Endothelial cell of umbilical vein (primary cell): ENCODE data around the gene MOB3B. TPM values are rescaled to one million over a fixed set of nuclear protein-coding genes. Genes with fewer than 3 reads are reported as not detected.

ENCODE experiments used
- BruUV-seq: library from RNA; stranded (reverse); fragments of 400-500 nt; replicated peaks from 2 replicates; lab custom pipeline; 2021; lab: Mats Ljungman, UMichigan
- CTCF ChIA-PET: fragments of 300-600, 350-600 bp; sonication (Branson Sonifier 250); formaldehyde crosslinking; loops from one replicate; lab custom pipeline; 2021; ENCODE audit warnings: antibody characterized with exemption, inconsistent platforms; lab: Charles Lee
- POLR2A ChIA-PET: fragments of 300-600, 350-600 bp; sonication (Branson Sonifier 250); formaldehyde crosslinking; loops from one replicate; lab custom pipeline; 2021; ENCODE audit warnings: antibody characterized with exemption, inconsistent platforms; lab: Charles Lee
- DNase-seq: peaks from one replicate; pipeline ENCODE4 v3.0.0-alpha.2; 2011; ENCODE audit warnings: low read depth, low spot score
- FAIRE-seq: peaks from 2 replicates; lab custom pipeline; 2011; peaks lifted over from hg19 to GRCh38; lab: Jason Lieb, UNC
- H2AFZ ChIP-seq: 2 replicates; pipeline ENCODE4 v1.6.0; 2012; ENCODE audit warnings: low read depth, low read length, control low read depth, inconsistent platforms
- H3K27ac ChIP-seq: 2 replicates; pipeline ENCODE4 v1.5.1; 2011; ENCODE audit warnings: low read depth, mild to moderate bottlenecking, control low read depth, low read length, moderate library complexity; ENCODE audit not compliant: insufficient read depth
- H3K27me3 ChIP-seq, 2 experiments: 2 replicates each; pipeline versions ENCODE4 v1.6.0 to v1.6.1; 2011; ENCODE audit warnings: low read length in 2 of 2, mixed read lengths in 1 of 2; ENCODE audit not compliant: control insufficient read depth in 2 of 2, insufficient read depth in 2 of 2
- H3K36me3 ChIP-seq, 2 experiments: 2 replicates in 1 of 2; 3 replicates in 1 of 2; pipeline ENCODE4 v1.5.1; 2011; ENCODE audit warnings: low read length in 2 of 2, mild to moderate bottlenecking in 1 of 2, moderate library complexity in 1 of 2; ENCODE audit not compliant: control insufficient read depth in 2 of 2, insufficient read depth in 2 of 2; ENCODE audit errors: extremely low read depth in 1 of 2
- H3K4me1 ChIP-seq: 3 replicates; pipeline ENCODE4 v1.5.1; 2011; ENCODE audit warnings: mild to moderate bottlenecking, low read length; ENCODE audit not compliant: control insufficient read depth, insufficient read depth; ENCODE audit errors: extremely low read depth
- H3K4me2 ChIP-seq: 2 replicates; pipeline ENCODE4 v1.6.1; 2011; ENCODE audit warnings: low read length, control low read depth, mixed read lengths; ENCODE audit not compliant: insufficient read depth
- H3K4me3 ChIP-seq, 3 experiments: fragments of 200-600 bp in 1 of 3; sonication (generic), shearing (Covaris generic) in 1 of 3; replicated peaks in 1 of 3; 2 replicates each; pipeline ENCODE4 v1.5.1; 2011 to 2016; ENCODE audit warnings: control low read depth in 3 of 3, low read length in 3 of 3, mild to moderate bottlenecking in 2 of 3, inconsistent platforms in 1 of 3, low read depth in 1 of 3, moderate library complexity in 1 of 3; ENCODE audit not compliant: insufficient read depth in 1 of 3
- H3K79me2 ChIP-seq: 2 replicates; pipeline ENCODE4 v1.6.0; 2012; ENCODE audit warnings: low read length, inconsistent platforms; ENCODE audit not compliant: control insufficient read depth, insufficient read depth
- H3K9ac ChIP-seq: replicated peaks from 2 replicates; pipeline ENCODE3; 2011; ENCODE audit warnings: low read length, control low read depth; ENCODE audit not compliant: insufficient read depth; ENCODE audit errors: extremely low read depth
- H3K9me1 ChIP-seq: replicated peaks from 3 replicates; pipeline ENCODE4 v1.6.0; 2011; ENCODE audit warnings: mild to moderate bottlenecking, low read length; ENCODE audit not compliant: control insufficient read depth, insufficient read depth; ENCODE audit errors: extremely low read depth
- H3K9me3 ChIP-seq: replicated peaks from 2 replicates; pipeline ENCODE4 v1.5.1; 2012; ENCODE audit warnings: low read length, inconsistent platforms; ENCODE audit not compliant: control insufficient read depth, insufficient read depth
- H4K20me1 ChIP-seq: replicated peaks from 2 replicates; pipeline ENCODE3; 2011; ENCODE audit warnings: mild to moderate bottlenecking, low read length; ENCODE audit not compliant: control insufficient read depth, insufficient read depth; ENCODE audit errors: extremely low read depth
- EZH2 ChIP-seq: IDR thresholded peaks from 2 replicates; pipeline ENCODE4 v1.6.1; 2012; ENCODE audit warnings: borderline replicate concordance, low read depth, mild to moderate bottlenecking, moderate library complexity, low read length, inconsistent platforms; ENCODE audit not compliant: severe bottlenecking
- FOS ChIP-seq: IDR thresholded peaks from 2 replicates; pipeline ENCODE4 v1.6.1; 2011; ENCODE audit warnings: mild to moderate bottlenecking, low read length, moderate library complexity, borderline replicate concordance; ENCODE audit not compliant: insufficient read depth
- GATA2 ChIP-seq: IDR thresholded peaks from 2 replicates; pipeline ENCODE4 v1.7.0; 2011; ENCODE audit warnings: low read depth, mild to moderate bottlenecking, moderate library complexity, mixed read lengths, low read length; ENCODE audit not compliant: insufficient read length, insufficient read depth
- MYC ChIP-seq: IDR thresholded peaks from one replicate; pipeline ENCODE4 v1.6.1; 2011; ENCODE audit warnings: mild to moderate bottlenecking, low read depth, low read length
- POLR2A ChIP-seq: IDR thresholded peaks from 2 replicates; pipeline ENCODE4 v1.6.1; 2012; ENCODE audit warnings: low read depth, mild to moderate bottlenecking, control low read depth, low read length
- POLR2AphosphoS5 ChIP-seq: IDR thresholded peaks from 2 replicates; pipeline ENCODE4 v1.6.1; 2012; ENCODE audit warnings: low read depth, mild to moderate bottlenecking, control low read depth, low read length, moderate library complexity; ENCODE audit not compliant: insufficient read depth
- dilution Hi-C: fragments of 300-500 bp; cut with MboI; formaldehyde crosslinking; loops from one replicate; pipeline ENCODE4 v1.15.0; 2019; ENCODE audit warnings: low sequenced_read_pairs; ENCODE audit not compliant: extremely low pct_ligation_motif_present
- intact Hi-C: fragments of 100-400 bp; cut with micrococcal nuclease; formaldehyde crosslinking; loops from one replicate; pipeline ENCODE4 v1.10.0; 2022
- polyA plus RNA-seq, 4 experiments: library from polyadenylated mRNA; depleted of rRNA in 3 of 4; stranded (reverse) in 3 of 4; unstranded in 1 of 4; fragments of >200 nt; gene quantifications; 2 replicates each; pipeline versions ENCODE4 v1.2.1 to v1.2.3, GENCODE V29; 2011 to 2012; ENCODE audit warnings: missing spikeins in 1 of 4
- total RNA-seq: library from RNA; stranded (reverse); gene quantifications from 2 replicates; pipeline ENCODE4 v1.2.3, GENCODE V29; 2021
- TF ChIP-seq, protein P1 (sequence below): IDR thresholded peaks from 2 replicates; pipeline ENCODE4 v1.6.1; 2011; ENCODE audit not compliant: insufficient read depth, insufficient read length

MOB3B gene
- total and polyA plus RNA-seq, 2 donors (not counting 3 experiments of a cell fraction or from before 2014, with no cell fraction given): 0.03 TPM; not detected in 1

DNA sequence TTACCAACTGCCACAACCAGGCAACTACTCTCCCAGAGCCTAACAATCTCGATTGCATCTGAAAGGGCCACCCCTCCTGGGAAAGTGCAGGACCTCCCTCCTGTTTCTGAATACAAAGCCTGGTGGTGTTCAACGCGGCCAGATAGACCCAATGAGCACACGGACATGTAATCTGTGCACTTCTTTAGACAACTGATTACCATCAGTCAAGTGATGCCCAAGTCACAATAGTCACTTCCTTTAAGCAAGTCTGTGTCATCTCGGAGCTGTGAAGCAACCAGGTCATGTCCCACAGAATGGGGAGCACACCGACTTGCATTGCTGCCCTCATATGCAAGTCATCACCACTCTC is 42.9 kb upstream of the MOB3B start:
- CTCF ChIA-PET: interaction anchor here (0.8 to 1.0 kb wide), 2 partner anchors 12 to 25 kb away, joined by 3 read pairs; no protein-coding TSS in a partner anchor

DNA sequence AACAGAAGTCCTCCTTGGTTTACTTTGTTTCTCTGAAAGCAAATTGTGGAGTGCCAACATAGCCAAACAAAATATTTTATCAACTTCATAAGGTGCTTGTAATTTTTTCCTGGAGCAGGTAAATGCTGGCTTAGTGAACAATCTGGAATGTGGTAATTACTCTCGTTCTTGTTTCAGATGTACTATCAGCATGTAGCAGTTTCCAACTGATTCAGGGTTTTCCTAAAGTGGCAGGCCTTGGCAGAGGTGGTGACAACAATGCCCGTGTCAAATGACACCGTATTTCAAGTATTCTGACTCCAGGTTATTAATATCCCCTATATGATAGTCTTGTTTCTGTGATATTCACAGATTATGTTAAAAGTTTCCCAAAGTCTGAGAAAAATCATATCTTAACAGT is 42.4 kb upstream of the MOB3B start:
- no peaks in the 10 kb centered on the region for H3K36me3 ChIP-seq
- ChIA-PET CTCF (no interaction called here), POLR2A (no interaction called here)
- peak overlapping the region in 1 of 3 experiments; percentile 68 for H3K4me3 ChIP-seq
- intact Hi-C loops: loop anchor here (2.0 kb wide), 1 partner anchor 679 kb away; the partner anchor contains the start of gene CAAP1
- H3K27me3 ChIP-seq: no peaks in the 10 kb centered on the region
- no peak for TF ChIP-seq POLR2AphosphoS5
- TF ChIP-seq EZH2: no peak
- TF ChIP-seq, protein P1, sequence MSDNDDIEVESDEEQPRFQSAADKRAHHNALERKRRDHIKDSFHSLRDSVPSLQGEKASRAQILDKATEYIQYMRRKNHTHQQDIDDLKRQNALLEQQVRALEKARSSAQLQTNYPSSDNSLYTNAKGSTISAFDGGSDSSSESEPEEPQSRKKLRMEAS: no peak
- no peak for TF ChIP-seq MYC
- no peak for TF ChIP-seq FOS
- no peak for TF ChIP-seq POLR2A
- dilution Hi-C loops: no loop called here
- H3K9ac ChIP-seq: peak overlapping the region; percentile 83
- TSS peak; percentile 33 for BruUV-seq
- no peaks in the 10 kb centered on the region for H3K9me1 ChIP-seq
- H4K20me1 ChIP-seq: no peaks in the 10 kb centered on the region
- FAIRE-seq (no peak), DNase-seq (no peak)
- H2AFZ ChIP-seq: no peak overlapping the region
- peaks cover 12% of the 10 kb centered on the region for H3K4me1 ChIP-seq
- H3K4me2 ChIP-seq: peak overlapping the region; percentile 55
- no peak overlapping the region for H3K27ac ChIP-seq
- no peaks in the 10 kb centered on the region for H3K79me2 ChIP-seq
- no peaks in the 10 kb centered on the region for H3K9me3 ChIP-seq

More for the DNA sequence above, 42.9 kb upstream of the MOB3B start:
- no TSS peak for BruUV-seq
- H3K27me3 ChIP-seq: no peaks in the 10 kb centered on the region
- no peaks in the 10 kb centered on the region for H3K36me3 ChIP-seq
- H3K27ac ChIP-seq: peak overlapping the region; percentile 58
- H2AFZ ChIP-seq: peak overlapping the region; percentile 56
- H3K9me1 ChIP-seq: no peaks in the 10 kb centered on the region
- H3K4me2 ChIP-seq: peak overlapping the region; percentile 55
- POLR2A ChIA-PET: no interaction called here
- TF ChIP-seq, protein P1: no peak
- TF ChIP-seq GATA2: peak; percentile 65
- no peak for TF ChIP-seq FOS
- H3K4me3 ChIP-seq: peak overlapping the region; percentile 23 to 72 (median 68)
- intact Hi-C loops: loop anchor here (2.0 kb wide), 1 partner anchor 680 kb away; the partner anchor contains the start of gene CAAP1
- H3K9me3 ChIP-seq: no peaks in the 10 kb centered on the region
- dilution Hi-C loops: no loop called here
- peaks cover 12% of the 10 kb centered on the region for H3K4me1 ChIP-seq
- H3K9ac ChIP-seq: peak overlapping the region; percentile 83
- peak; percentile 55 for FAIRE-seq
- DNase-seq: no peak
- no peaks in the 10 kb centered on the region for H3K79me2 ChIP-seq
- no peaks in the 10 kb centered on the region for H4K20me1 ChIP-seq
